Renal cortical epithelial cell (primary cell): ENCODE results near the gene DGCR2. TPM values are rescaled to one million over a fixed set of nuclear protein-coding genes. Genes with fewer than 3 reads are reported as not detected.

ENCODE experiments used
- DNase-seq: peaks from one replicate; pipeline ENCODE4 v3.0.0-alpha.2; 2011; ENCODE audit warnings: low read depth
- total RNA-seq: library from RNA; depleted of rRNA; stranded (reverse); fragments of >200 nt; gene quantifications from 2 replicates; pipeline ENCODE4 v1.2.3, GENCODE V29; 2014

The DGCR2 gene
- total RNA-seq, 1 donor from 2014 or later: 131 TPM

- DNase-seq: no peak
Observed at GRCh38 chr22:19128009-19128401, 5.8 kb upstream of the DGCR2 start.

GRCh38 chr22:19127329-19128008, 5.3 kb upstream of the DGCR2 start:
- DNase-seq: no peak

DNA sequence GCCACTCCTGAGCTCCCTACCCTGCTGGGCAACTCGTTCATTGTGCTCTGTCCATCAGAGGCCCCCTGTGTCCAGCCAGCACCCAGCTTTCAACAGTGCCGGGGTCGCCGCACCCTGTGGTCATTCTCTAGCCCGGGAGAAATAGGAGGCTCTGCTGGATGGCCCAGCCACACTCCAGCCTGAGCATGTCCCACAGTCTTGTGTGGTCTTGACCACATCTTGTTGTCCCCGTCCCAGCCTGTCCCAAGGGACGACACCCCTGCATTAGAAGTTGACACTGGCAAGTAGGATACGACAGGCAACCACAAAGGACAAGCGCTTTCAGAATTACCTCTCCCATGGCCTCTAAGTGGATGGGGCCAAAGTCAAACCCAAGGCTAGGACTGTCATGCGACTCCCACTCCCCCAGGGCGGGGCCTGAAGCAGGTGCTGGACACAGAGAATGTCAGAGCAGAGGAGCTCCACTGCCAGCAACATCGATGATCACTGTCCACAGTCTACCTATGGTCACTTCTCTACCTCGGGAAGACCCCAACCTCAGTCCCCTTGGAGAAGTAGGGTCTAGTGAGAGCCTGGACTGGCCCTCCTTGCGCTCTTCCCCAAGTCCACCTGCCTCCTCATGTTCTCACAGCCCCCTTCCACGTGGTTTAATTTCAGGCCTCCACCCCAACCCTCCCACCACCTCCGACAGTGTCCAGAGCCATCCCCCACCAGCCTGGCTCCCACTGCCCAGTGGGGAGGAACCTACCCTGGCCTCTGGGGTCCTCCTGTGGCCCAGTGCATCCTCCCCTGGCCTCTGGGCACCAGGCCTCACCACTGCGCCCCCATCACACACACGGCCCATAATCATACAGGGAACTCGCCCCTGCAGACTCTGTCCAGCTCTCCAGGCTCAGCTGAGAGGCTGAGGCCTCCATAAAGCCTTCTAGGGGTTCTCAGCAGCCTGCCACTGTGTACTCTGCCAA, 4.4 kb upstream of the DGCR2 start:
- no peak for DNase-seq

DNA sequence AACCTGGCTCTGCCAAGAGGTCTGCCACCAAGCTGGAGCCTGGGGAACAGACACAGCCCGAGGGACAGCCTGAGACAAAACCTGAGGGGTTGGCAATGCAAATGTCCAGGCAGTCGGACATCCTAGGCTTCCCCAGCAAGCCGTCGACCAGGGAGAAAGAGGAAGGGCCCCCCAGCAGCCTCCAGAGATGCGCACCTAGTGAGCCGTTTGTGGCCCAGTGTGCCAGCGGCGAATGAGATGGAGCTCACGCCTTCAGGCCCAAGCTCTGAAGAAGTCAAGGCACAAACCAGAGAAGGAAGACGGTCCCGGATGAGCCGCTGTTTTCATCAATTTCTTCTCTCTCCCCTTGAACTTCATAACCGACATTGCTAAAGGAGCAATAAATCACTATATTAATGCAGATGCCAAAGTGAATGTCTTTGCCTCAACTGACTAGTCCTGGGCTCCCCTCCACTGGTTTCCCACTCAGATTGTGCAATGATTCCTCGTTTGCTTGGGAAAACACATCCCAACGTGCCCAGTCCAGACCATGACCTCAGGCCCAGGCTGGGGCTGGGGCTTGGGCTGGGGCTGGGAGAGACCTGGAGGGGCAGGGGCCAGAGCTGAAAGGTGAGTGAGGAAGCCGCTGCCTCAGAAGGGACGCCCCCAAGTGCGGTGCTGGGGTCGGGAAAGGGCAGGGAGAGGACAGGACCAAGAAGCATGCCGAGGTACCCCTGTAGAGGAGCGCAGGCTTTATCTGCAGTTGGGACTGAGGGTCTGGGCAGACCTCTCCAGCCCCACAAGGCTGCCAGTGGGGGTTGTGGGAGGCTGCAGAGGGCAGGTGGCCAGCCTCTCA, 3.5 kb upstream of the DGCR2 start:
- no peak for DNase-seq

GRCh38 chr22:19125011-19125410, 2.8 kb upstream of the DGCR2 start:
- DNase-seq: no peak

DNA sequence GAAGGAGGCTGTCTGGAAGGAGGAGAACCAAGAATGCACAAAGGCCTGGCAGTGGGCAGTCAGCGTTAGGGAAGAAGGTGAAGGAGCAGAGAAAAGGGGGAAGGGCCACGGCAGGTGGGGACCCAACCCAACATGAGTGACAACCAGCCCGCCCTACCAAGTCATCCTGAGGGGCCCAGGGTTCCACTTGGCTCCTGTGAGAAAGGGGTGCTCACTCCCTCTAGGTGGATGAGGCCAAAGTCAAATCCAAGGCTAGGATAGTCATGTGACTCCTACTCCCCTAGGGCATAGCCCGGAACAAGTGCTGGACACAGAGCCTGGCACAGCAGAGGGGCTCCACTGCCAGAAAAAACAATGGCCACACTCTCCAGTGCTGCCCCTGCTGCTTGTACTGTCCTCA, 2.2 kb upstream of the DGCR2 start:
- no peak for DNase-seq

GRCh38 chr22:19123936-19124335, 1.7 kb upstream of the DGCR2 start:
- no peak for DNase-seq

- DNase-seq: no peak
Observed at GRCh38 chr22:19122752-19123492, 710 bp upstream of the DGCR2 start.

DNA sequence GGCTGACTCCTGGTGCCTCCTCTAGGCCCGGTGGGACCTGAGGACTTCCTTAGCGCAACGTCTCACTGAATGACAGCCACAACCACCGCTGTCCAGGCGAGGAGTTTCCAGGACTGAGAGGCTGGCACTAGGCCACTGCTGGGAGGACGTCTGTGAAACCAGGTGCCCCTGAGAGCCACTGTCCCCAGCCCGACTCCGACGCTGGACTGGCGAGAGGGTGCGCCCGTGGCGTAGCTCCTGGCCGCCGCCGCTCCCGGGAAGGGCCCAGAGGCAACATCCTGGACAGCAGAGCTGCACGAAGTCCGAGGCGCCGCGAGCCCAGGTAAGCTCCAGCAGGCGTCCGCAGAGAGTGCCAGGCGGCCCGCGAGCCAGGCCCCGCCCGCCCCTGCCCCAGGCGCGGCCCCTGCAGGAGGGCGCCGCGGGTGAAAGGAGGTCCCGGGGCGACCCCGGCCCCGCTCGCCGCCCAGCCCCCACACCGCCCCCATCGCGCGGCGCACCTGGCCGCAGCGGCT, 525 bp downstream of the DGCR2 start:
- no peak for DNase-seq

GRCh38 chr22:19120829-19121630, 1.2 kb downstream of the DGCR2 start:
- DNase-seq: peak; percentile 58

DNA sequence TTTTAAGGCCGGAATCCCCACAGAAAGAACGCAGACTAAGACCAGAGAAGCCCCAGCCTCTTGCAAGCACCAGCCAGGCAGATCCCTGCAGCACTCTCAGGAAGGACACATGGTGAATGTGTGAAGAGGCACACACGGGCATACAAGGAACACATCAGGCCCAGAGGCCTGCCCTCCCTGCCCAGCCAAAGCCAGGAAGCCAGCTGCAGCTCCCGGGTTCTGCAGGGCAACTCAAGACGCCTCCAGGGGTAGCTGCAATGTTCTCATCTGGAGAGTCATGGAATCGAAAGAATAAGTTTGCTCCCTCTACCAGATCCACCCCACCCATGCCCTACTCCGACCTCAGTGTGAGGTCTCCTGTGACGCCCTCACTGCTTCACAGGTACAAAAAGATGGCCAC, 2.3 kb downstream of the DGCR2 start:
- no peak for DNase-seq

DNA sequence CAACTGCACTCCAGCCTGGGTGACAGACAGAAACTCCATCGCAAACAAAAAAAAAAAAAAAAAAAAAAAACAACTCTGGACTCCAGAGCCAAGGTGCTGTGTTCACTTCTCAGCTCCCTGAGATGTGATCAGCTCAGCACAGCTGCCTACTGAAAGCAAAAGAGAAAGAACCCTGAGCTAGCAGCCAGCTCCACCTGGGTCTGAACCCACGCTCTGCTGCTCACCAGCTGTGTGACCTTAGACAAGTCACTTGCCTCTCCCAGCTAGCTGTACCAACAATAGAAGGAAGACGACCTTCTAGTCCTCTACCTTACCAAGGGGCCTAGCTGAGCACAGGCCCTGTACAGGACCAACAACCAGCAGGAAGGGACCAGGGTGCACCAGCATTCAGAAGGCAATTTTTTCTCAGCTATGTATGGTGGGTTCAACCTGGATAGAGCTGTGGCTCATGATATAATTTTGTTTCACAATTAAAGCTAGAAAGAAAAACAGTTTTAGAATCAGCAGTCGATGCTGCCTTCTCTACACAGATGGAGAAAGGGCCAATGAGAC, 3.8 kb downstream of the DGCR2 start:
- no peak for DNase-seq

DNA sequence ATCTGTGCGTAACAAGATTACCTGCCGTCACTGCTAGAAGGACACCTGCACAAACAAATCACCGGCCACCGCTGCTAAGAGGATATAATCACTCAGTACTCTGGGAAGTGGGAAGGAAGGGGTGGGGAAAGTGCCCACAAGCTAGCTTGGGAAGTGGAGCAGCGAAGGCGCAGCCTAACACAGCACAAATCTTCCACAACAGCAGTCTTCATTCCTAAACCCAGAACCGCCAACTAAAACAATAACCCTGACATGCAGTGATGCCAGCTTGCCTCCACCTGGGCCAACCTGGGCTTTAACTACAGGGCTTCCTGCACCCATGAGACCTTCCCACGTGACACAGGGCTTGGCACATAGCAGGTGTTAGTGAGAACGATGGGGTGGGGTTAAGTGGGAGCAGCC, 5.1 kb downstream of the DGCR2 start:
- no peak for DNase-seq

- no peak for DNase-seq
Observed at GRCh38 chr22:19115628-19116027, 6.6 kb downstream of the DGCR2 start.

GRCh38 chr22:19114984-19115552, 7.1 kb downstream of the DGCR2 start:
- DNase-seq: no peak

DNA sequence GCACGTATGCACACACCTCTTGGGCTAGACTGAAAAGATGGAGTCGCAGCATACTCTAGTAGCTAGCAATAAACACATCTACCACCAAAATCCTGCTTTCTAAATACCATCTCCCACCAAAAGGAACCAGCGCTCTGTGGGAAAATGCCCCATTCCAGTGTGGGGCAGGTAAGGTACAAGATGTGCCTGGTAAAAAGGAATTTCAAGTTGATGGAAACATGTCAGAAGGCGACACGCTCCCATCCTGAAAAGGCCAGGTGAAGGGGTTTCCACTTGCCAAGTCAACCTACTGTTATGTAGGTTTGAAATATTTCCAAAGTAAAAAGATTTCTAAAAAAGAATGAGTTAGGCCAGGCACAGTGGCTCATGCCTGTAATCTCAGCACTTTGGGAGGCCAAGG, 8.8 kb downstream of the DGCR2 start:
- DNase-seq: no peak

DNA sequence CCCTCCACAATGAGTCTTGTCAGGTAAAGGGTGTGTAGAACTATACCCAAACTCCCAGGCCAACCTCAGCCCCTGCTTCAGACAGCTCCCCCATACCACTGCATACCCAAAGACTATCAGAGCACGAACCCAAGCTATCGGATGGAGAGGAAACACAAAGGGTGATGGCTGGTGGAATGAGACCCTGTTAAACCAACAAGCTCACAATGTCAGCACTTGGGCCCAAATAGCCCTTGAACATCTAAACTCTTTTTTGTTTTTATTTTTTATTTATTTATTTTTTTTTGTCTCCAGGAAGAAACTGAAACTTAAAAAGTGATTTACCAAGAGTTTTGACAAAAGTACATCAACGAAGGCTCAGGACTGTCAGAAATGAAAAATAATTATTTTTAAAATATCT, 10.6 kb downstream of the DGCR2 start:
- DNase-seq: no peak

GRCh38 chr22:19111140-19111539, 11.1 kb downstream of the DGCR2 start:
- DNase-seq: no peak

GRCh38 chr22:19110646-19111045, 11.6 kb downstream of the DGCR2 start:
- DNase-seq: no peak

DNA sequence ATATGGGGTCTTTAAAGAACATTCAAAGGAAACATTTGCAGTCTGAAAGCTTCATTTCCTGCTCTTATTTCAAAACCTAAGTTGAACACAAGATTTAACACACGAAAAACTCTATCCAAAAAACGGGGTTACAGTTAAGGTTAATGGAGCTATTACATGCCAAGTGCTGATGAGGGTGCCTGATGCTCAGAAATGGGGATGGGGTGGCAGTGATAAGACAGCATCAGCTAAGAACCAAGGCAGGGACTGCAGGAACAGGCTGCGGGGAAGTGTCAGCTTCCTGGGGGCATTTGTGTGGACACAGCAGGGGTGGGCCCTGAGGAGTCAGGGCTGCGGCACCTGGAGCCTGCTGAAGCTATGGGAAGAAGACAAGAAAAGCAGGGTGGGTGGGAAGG, 12.2 kb downstream of the DGCR2 start:
- DNase-seq: no peak
